Neuronal stem cell (in vitro differentiated cells): ENCODE measurements around the gene ANKRD40CL.

Source experiments
- DNase-seq: peaks from one replicate; pipeline ENCODE4 v3.0.0-alpha.2; 2013; ENCODE audit warnings: low spot score
- H2AFZ ChIP-seq: one replicate; pipeline ENCODE4 v1.6.1; 2013; ENCODE audit warnings: mild to moderate bottlenecking, low read length, inconsistent platforms
- H2AK5ac ChIP-seq: 2 replicates; pipeline ENCODE4 v1.6.1; 2013; ENCODE audit warnings: low read depth, mild to moderate bottlenecking, inconsistent platforms, low read length, moderate library complexity, mixed read lengths
- H2BK120ac ChIP-seq: 2 replicates; pipeline ENCODE4 v1.6.1; 2013; ENCODE audit warnings: low read depth, mild to moderate bottlenecking, inconsistent platforms, low read length, moderate library complexity, mixed read lengths
- H2BK12ac ChIP-seq: one replicate; pipeline ENCODE4 v1.6.1; 2013; ENCODE audit warnings: low read length, inconsistent platforms
- H2BK15ac ChIP-seq: 2 replicates; pipeline ENCODE4 v1.6.1; 2013; ENCODE audit warnings: mild to moderate bottlenecking, low read length, inconsistent platforms, mixed read lengths
- H2BK5ac ChIP-seq: one replicate; pipeline ENCODE4 v1.6.1; 2013; ENCODE audit warnings: inconsistent platforms, mild to moderate bottlenecking, low read length, moderate library complexity
- H3K14ac ChIP-seq: one replicate; pipeline ENCODE4 v1.6.1; 2013; ENCODE audit warnings: low read length, inconsistent platforms
- H3K18ac ChIP-seq: 2 replicates; pipeline ENCODE4 v1.6.1; 2013; ENCODE audit warnings: low read length, inconsistent platforms
- H3K23ac ChIP-seq: 2 replicates; pipeline ENCODE4 v1.6.1; 2013; ENCODE audit warnings: low read depth, mild to moderate bottlenecking, mixed read lengths, low read length, inconsistent platforms; ENCODE audit not compliant: poor library complexity
- H3K27ac ChIP-seq: replicated peaks from 3 replicates; pipeline ENCODE4 v1.5.1; 2013; ENCODE audit warnings: low read length, inconsistent platforms
- H3K27me3 ChIP-seq, 3 experiments: 2 replicates each; pipeline ENCODE4 v1.6.1; 2013; ENCODE audit warnings: low read length in 3 of 3, mild to moderate bottlenecking in 2 of 3, inconsistent platforms in 1 of 3, low read depth in 1 of 3, mixed read lengths in 1 of 3, moderate library complexity in 1 of 3; ENCODE audit not compliant: control insufficient read depth in 3 of 3, insufficient read depth in 3 of 3
- H3K36me3 ChIP-seq, 2 donors: replicated peaks in 1 of 2; 2 replicates each; pipeline ENCODE4 v1.6.1; 2013; ENCODE audit warnings: low read length in 2 of 2; ENCODE audit not compliant: control insufficient read depth in 2 of 2, insufficient read depth in 2 of 2
- H3K4ac ChIP-seq: 2 replicates; pipeline ENCODE4 v1.6.1; 2013; ENCODE audit warnings: inconsistent platforms, mild to moderate bottlenecking, low read length, moderate library complexity
- H3K4me1 ChIP-seq, 2 donors: 1 replicate in 1 of 2; 2 replicates in 1 of 2; pipeline ENCODE4 v1.6.1; 2013; ENCODE audit warnings: low read length in 2 of 2, low read depth in 1 of 2; ENCODE audit not compliant: control insufficient read depth in 2 of 2, insufficient read depth in 1 of 2
- H3K4me2 ChIP-seq: one replicate; pipeline ENCODE4 v1.6.1; 2013; ENCODE audit warnings: mild to moderate bottlenecking, low read length, inconsistent platforms; ENCODE audit not compliant: insufficient read depth, poor library complexity, severe bottlenecking
- H3K4me3 ChIP-seq, 2 donors: 2 replicates each; pipeline ENCODE4 v1.5.1; 2013; ENCODE audit warnings: low read length in 2 of 2, mild to moderate bottlenecking in 2 of 2, inconsistent platforms in 1 of 2, moderate library complexity in 1 of 2
- H3K79me1 ChIP-seq: one replicate; pipeline ENCODE4 v1.6.1; 2013; ENCODE audit warnings: low read depth, mild to moderate bottlenecking, inconsistent platforms, low read length, moderate library complexity
- H3K9ac ChIP-seq: one replicate; pipeline ENCODE4 v1.6.1; 2013; ENCODE audit warnings: mild to moderate bottlenecking, low read depth, low read length, inconsistent platforms; ENCODE audit not compliant: poor library complexity
- H3K9me3 ChIP-seq, 2 donors: replicated peaks in 1 of 2; 2 replicates each; pipeline versions ENCODE3 to v1.6.1; 2013; ENCODE audit warnings: low read length in 2 of 2, mild to moderate bottlenecking in 2 of 2, inconsistent platforms in 1 of 2, low read depth in 1 of 2, mixed read lengths in 1 of 2, moderate library complexity in 1 of 2; ENCODE audit not compliant: control insufficient read depth in 2 of 2, insufficient read depth in 1 of 2
- H4K8ac ChIP-seq: one replicate; pipeline ENCODE4 v1.6.1; 2013; ENCODE audit warnings: low read depth, mild to moderate bottlenecking, inconsistent platforms, low read length, moderate library complexity
- H4K91ac ChIP-seq: one replicate; pipeline ENCODE4 v1.6.1; 2013; ENCODE audit warnings: low read length, low read depth, mild to moderate bottlenecking, inconsistent platforms; ENCODE audit not compliant: poor library complexity
- WGBS, 2 donors: extraction: QIAGEN DNeasy Blood & Tissue Kit; methylation state at CpG; one replicate each; pipeline ENCODE4 v1.1.7; 2013; ENCODE audit warnings: missing lambda C conversion rate in 2 of 2, mixed read lengths in 1 of 2; ENCODE audit not compliant: insufficient read length in 2 of 2, insufficient replicate concordance in 1 of 2; ENCODE audit errors: extremely low coverage in 2 of 2; 5-methylcytosine and 5-hydroxymethylcytosine counted together

The ANKRD40CL gene

DNA sequence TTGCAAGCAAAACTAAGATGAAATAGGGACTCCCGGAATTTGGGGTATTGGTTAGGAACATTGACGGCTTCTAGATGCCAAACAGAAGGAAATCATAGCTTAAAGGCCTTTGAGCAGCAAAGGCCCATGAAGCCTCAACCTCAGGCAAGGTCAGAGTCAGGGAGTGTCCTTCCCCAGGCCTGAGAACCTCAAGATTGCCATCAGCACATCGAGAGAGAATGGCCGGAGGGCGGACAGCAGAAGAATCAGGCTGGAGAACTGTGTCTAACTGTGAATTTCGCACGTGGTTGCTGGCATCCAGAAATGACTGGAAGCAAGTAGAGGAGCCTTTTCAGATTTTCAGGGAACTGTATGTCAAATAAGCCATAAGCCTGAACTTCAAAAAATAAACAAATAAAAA is 24.8 kb upstream of the ANKRD40CL start:
- DNase-seq, result no peak
- no CpG with 5 or more reads among the region's 7 CpGs for WGBS, 2 donors
- Histone ChIP-seq H2AK5ac (no peak overlapping the region), H4K91ac (no peak overlapping the region), H4K8ac (no peak overlapping the region), H3K36me3 (no peaks in the 10 kb centered on the region), H2BK5ac (no peak overlapping the region), H3K4me2 (no peak overlapping the region), H2BK120ac (no peak overlapping the region), H3K79me1 (no peaks in the 10 kb centered on the region), H3K4me3 (no peak overlapping the region), H3K4me1 (peaks cover 6 to 8% of the 10 kb centered on the region in 2 donors), H2AFZ (no peak overlapping the region), H3K18ac (no peak overlapping the region), H3K27me3 (no peaks in the 10 kb centered on the region), H3K9me3 (no peaks in the 10 kb centered on the region), H3K9ac (no peak overlapping the region), H3K23ac (no peak overlapping the region), H2BK15ac (peak overlapping the region; percentile 11), H3K14ac (no peak overlapping the region), H2BK12ac (no peak overlapping the region), H3K27ac (no peak overlapping the region), H3K4ac (no peak overlapping the region)

DNA sequence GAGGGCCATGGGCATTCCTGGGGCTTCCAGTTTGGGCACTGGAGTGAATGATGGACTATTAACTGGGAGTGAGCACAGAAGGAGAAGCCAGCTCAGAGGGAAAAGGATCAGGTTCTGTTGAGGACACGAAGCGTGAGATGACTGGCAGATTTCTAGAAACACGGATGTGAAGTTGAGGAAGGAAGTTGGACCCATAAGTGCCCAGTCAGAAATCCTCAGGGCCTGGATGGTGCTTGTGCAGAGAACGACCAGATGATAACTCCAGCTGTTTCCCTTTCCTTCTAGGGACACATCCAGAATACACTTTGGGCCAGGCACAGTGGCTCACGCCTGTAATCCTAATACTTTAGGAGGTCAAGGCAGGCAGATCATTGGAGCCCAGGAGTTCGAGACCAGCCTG is 23.3 kb upstream of the ANKRD40CL start:
- H2BK15ac ChIP-seq, result no peak overlapping the region
- H4K8ac ChIP-seq, result no peak overlapping the region
- H3K4me2 ChIP-seq, result no peak overlapping the region
- no peak overlapping the region for H2BK12ac ChIP-seq
- H2BK120ac ChIP-seq, result no peak overlapping the region
- no peak overlapping the region for H3K4me3 ChIP-seq
- H3K9ac ChIP-seq, result no peak overlapping the region
- H3K4ac ChIP-seq, result no peak overlapping the region
- no peak overlapping the region for H3K14ac ChIP-seq
- no peak overlapping the region for H2BK5ac ChIP-seq
- H3K18ac ChIP-seq, result peak overlapping the region; percentile 22
- WGBS, 2 donors, result no CpG with 5 or more reads among the region's 6 CpGs
- H2AFZ ChIP-seq, result peak overlapping the region; percentile 54
- no peaks in the 10 kb centered on the region for H3K79me1 ChIP-seq
- H3K27ac ChIP-seq, result peak overlapping the region; percentile 61
- no peak overlapping the region for H3K23ac ChIP-seq
- no peak for DNase-seq
- H4K91ac ChIP-seq, result no peak overlapping the region
- H3K9me3 ChIP-seq, result no peaks in the 10 kb centered on the region
- peaks cover 8 to 10% of the 10 kb centered on the region in 2 donors for H3K4me1 ChIP-seq
- H2AK5ac ChIP-seq, result peak overlapping the region; percentile 42
- no peaks in the 10 kb centered on the region for H3K27me3 ChIP-seq
- H3K36me3 ChIP-seq, result no peaks in the 10 kb centered on the region

DNA sequence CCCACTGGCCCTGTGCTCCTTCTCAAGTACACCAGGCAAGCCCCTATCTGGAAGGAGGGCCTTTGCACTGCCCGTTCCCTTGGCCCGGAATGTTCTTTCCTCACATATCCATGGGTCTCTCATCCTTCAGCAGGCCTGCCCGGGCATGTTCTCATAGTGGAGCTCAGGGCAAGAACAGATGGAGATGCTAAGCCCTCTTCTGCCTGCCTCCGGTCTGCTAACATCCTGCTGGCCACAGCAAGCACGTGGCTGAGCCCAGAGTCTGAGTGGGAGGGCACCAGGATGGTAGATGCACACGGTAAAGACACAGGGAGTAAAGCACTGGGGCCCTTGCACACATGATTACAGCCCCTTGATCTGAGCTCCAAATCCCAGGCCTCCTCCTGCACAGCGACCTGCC is 19.8 kb upstream of the ANKRD40CL start:
- Histone ChIP-seq H4K8ac (peak overlapping the region; percentile 94), H2BK5ac (no peak overlapping the region), H3K9ac (no peak overlapping the region), H3K23ac (no peak overlapping the region), H3K4me3 (no peak overlapping the region), H3K27ac (no peak overlapping the region), H3K14ac (no peak overlapping the region), H3K18ac (peak overlapping the region; percentile 39), H3K79me1 (no peaks in the 10 kb centered on the region), H3K4ac (peak overlapping the region; percentile 13), H3K36me3 (no peaks in the 10 kb centered on the region), H3K27me3 (no peaks in the 10 kb centered on the region), H2AK5ac (no peak overlapping the region), H2AFZ (peak overlapping the region; percentile 50), H3K4me2 (no peak overlapping the region), H3K9me3 (no peaks in the 10 kb centered on the region), H3K4me1 (peaks cover 8 to 10% of the 10 kb centered on the region in 2 donors), H2BK120ac (no peak overlapping the region), H2BK15ac (no peak overlapping the region), H4K91ac (peak overlapping the region; percentile 69), H2BK12ac (peak overlapping the region; percentile 1)
- no CpG with 5 or more reads among the region's 7 CpGs for WGBS, 2 donors
- no peak for DNase-seq

DNA sequence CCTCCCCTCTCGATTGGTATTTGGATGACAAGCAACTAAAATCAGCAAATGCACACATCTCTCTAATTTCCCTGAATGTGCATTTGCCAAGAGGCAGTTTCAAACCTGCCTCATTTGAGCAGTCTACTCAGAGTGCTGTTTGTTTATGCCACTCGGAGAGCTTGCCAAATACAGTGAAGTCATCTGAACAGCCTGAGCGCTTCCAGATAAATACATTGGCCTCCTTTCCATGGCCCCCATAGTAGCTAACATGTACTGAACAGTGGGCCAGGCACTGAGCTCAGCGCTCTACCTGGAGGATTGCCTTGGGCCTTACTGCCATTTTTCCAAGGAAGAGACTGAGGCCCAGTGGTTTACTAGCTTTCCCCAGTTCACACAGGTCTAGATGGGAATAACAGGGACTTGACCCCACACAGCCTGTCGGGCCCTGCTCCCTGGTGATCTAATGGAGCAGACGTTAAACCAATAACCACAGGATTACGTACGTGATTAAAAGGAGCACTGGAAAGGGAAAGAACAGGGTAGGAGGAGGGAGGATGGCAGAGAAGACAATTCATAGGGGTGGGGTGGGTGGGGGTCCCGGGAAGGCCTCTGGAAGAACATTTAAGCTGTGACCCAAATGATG is 18.7 kb upstream of the ANKRD40CL start:
- peaks cover 8 to 10% of the 10 kb centered on the region in 2 donors for H3K4me1 ChIP-seq
- H2BK12ac ChIP-seq, result no peak overlapping the region
- H2BK120ac ChIP-seq, result no peak overlapping the region
- no peaks in the 10 kb centered on the region for H3K36me3 ChIP-seq
- no peak overlapping the region for H3K9ac ChIP-seq
- H2AK5ac ChIP-seq, result no peak overlapping the region
- no peak overlapping the region for H3K27ac ChIP-seq
- WGBS, 2 donors, result no CpG with 5 or more reads among the region's 9 CpGs
- H3K18ac ChIP-seq, result peak overlapping the region; percentile 39
- no peak overlapping the region for H4K91ac ChIP-seq
- no peaks in the 10 kb centered on the region for H3K27me3 ChIP-seq
- H3K14ac ChIP-seq, result no peak overlapping the region
- peak overlapping the region; percentile 11 for H2AFZ ChIP-seq
- no peaks in the 10 kb centered on the region for H3K9me3 ChIP-seq
- no peak overlapping the region for H2BK15ac ChIP-seq
- H3K4me3 ChIP-seq, result no peak overlapping the region
- no peak overlapping the region for H2BK5ac ChIP-seq
- H3K4ac ChIP-seq, result no peak overlapping the region
- no peak for DNase-seq
- H3K4me2 ChIP-seq, result no peak overlapping the region
- no peaks in the 10 kb centered on the region for H3K79me1 ChIP-seq
- no peak overlapping the region for H4K8ac ChIP-seq
- no peak overlapping the region for H3K23ac ChIP-seq
